Measurements from ENCODE around the gene TIRAP.

- TF ChIP-seq CTCF (conservative IDR thresholded peaks at IDR 0.05 in 1 of 2, IDR thresholded peaks at IDR 0.05 in 1 of 2; ENCODE audit: low read depth in 1 of 2, low read length in 2 of 2) (no peak), EZH2 (IDR thresholded peaks at IDR 0.05; ENCODE audit: low read length, missing control alignments) (no peak)
These were observed 36.3 kb upstream of the TIRAP start for GRCh38 chr11:126246636-126247035.

Data from fibroblast of lung (primary cell).